Measurements from ENCODE around the gene PROM2. TPM values are rescaled to one million over a fixed set of nuclear protein-coding genes. Genes with fewer than 3 reads are reported as not detected.

Gene PROM2
- total and polyA plus RNA-seq, 2 donors (not counting 3 experiments of a cell fraction or from before 2014, with no cell fraction given), result 0.39 to 0.60 TPM

GRCh38 chr2:95279435-95280035 is 5.3 kb downstream of the PROM2 start:
- H3K9me3 ChIP-seq (replicated peaks; ENCODE audit: control insufficient read depth, insufficient read depth, low read length), result no peaks in the 10 kb centered on the region
- H3K27ac ChIP-seq (ENCODE audit: insufficient read depth, low read depth, low read length), result no peak overlapping the region
- H3K27me3 ChIP-seq (ENCODE audit: control insufficient read depth in 2 of 2, insufficient read depth in 2 of 2, low read length in 2 of 2), result no peaks in the 10 kb centered on the region
- no peaks in the 10 kb centered on the region for H3K79me2 ChIP-seq (ENCODE audit: control insufficient read depth, insufficient read depth, low read length)
- H3K9ac ChIP-seq (replicated peaks; ENCODE audit: extremely low read depth, insufficient read depth, low read length), result no peak overlapping the region
- ChIA-PET CTCF (no interaction called here), POLR2A (no interaction called here)
- H4K20me1 ChIP-seq (replicated peaks; ENCODE audit: control insufficient read depth, extremely low read depth, insufficient read depth, low read length), result no peaks in the 10 kb centered on the region
- DNase-seq (ENCODE audit: low read depth, low spot score), result no peak
- no peaks in the 10 kb centered on the region for H3K9me1 ChIP-seq (replicated peaks; ENCODE audit: control insufficient read depth, extremely low read depth, insufficient read depth, low read length)
- H2AFZ ChIP-seq (ENCODE audit: low read depth, low read length), result no peak overlapping the region
- FAIRE-seq, result no peak
- intact Hi-C loops (cut with micrococcal nuclease), result no loop called here
- no peaks in the 10 kb centered on the region for H3K36me3 ChIP-seq (ENCODE audit: control insufficient read depth in 2 of 2, extremely low read depth in 1 of 2, insufficient read depth in 2 of 2, low read length in 2 of 2)
- BruUV-seq (replicated peaks), result no TSS peak
- no peak for TF ChIP-seq CTCF (IDR thresholded peaks at IDR 0.05; ENCODE audit: extremely low read depth in 1 of 2, insufficient read depth in 1 of 2, low read depth in 1 of 2, low read length in 2 of 2)
- no peak for TF ChIP-seq JUN (IDR thresholded peaks at IDR 0.05; ENCODE audit: borderline replicate concordance, insufficient read depth, insufficient read length, low read depth)
- no peak for TF ChIP-seq GATA2 (IDR thresholded peaks at IDR 0.05; ENCODE audit: insufficient read depth, insufficient read length, low read depth, low read length)
- TF ChIP-seq POLR2A (IDR thresholded peaks at IDR 0.05; ENCODE audit: low read depth, low read length), result no peak
- no peak for TF ChIP-seq MYC (IDR thresholded peaks at IDR 0.05; ENCODE audit: low read depth, low read length)
- dilution Hi-C loops (cut with MboI; ENCODE audit: extremely low pct_ligation_motif_present, low sequenced_read_pairs), result no loop called here
- no peak overlapping the region for H3K4me2 ChIP-seq (ENCODE audit: insufficient read depth, low read length)
- H3K4me1 ChIP-seq (ENCODE audit: control insufficient read depth, extremely low read depth, insufficient read depth, low read length), result no peaks in the 10 kb centered on the region
- no peak overlapping the region for H3K4me3 ChIP-seq (replicated peaks in 1 of 3; ENCODE audit: insufficient read depth in 1 of 3, low read depth in 1 of 3, low read length in 3 of 3)

- intact Hi-C loops (cut with micrococcal nuclease), result no loop called here
- no peaks in the 10 kb centered on the region for H3K79me2 ChIP-seq (ENCODE audit: control insufficient read depth, insufficient read depth, low read length)
- BruUV-seq (replicated peaks), result no TSS peak
- no peak overlapping the region for H2AFZ ChIP-seq (ENCODE audit: low read depth, low read length)
- no peak overlapping the region for H3K9ac ChIP-seq (replicated peaks; ENCODE audit: extremely low read depth, insufficient read depth, low read length)
- POLR2A ChIA-PET, result no interaction called here
- no peaks in the 10 kb centered on the region for H3K9me3 ChIP-seq (replicated peaks; ENCODE audit: control insufficient read depth, insufficient read depth, low read length)
- H3K4me2 ChIP-seq (ENCODE audit: insufficient read depth, low read length), result no peak overlapping the region
- FAIRE-seq, result no peak
- no peak for TF ChIP-seq GATA2 (IDR thresholded peaks at IDR 0.05; ENCODE audit: insufficient read depth, insufficient read length, low read depth, low read length)
- TF ChIP-seq POLR2AphosphoS5 (IDR thresholded peaks at IDR 0.05; ENCODE audit: insufficient read depth, low read depth, low read length), result no peak
- TF ChIP-seq EZH2 (IDR thresholded peaks at IDR 0.05; ENCODE audit: borderline replicate concordance, low read depth, low read length, severe bottlenecking), result no peak
- TF ChIP-seq POLR2A (IDR thresholded peaks at IDR 0.05; ENCODE audit: low read depth, low read length), result no peak
- no peak for TF ChIP-seq CTCF (IDR thresholded peaks at IDR 0.05; ENCODE audit: extremely low read depth in 1 of 2, insufficient read depth in 1 of 2, low read depth in 1 of 2, low read length in 2 of 2)
- no peak for TF ChIP-seq MYC (IDR thresholded peaks at IDR 0.05; ENCODE audit: low read depth, low read length)
- no peak for TF ChIP-seq JUN (IDR thresholded peaks at IDR 0.05; ENCODE audit: borderline replicate concordance, insufficient read depth, insufficient read length, low read depth)
- TF ChIP-seq FOS (IDR thresholded peaks at IDR 0.05; ENCODE audit: borderline replicate concordance, insufficient read depth, low read length), result no peak
- TF ChIP-seq MAX (IDR thresholded peaks at IDR 0.05; ENCODE audit: insufficient read depth, insufficient read length), result no peak
- no peak overlapping the region for H3K27ac ChIP-seq (ENCODE audit: insufficient read depth, low read depth, low read length)
- dilution Hi-C loops (cut with MboI; ENCODE audit: extremely low pct_ligation_motif_present, low sequenced_read_pairs), result no loop called here
- no peaks in the 10 kb centered on the region for H3K27me3 ChIP-seq (ENCODE audit: control insufficient read depth in 2 of 2, insufficient read depth in 2 of 2, low read length in 2 of 2)
- no peak overlapping the region for H3K4me3 ChIP-seq (replicated peaks in 1 of 3; ENCODE audit: insufficient read depth in 1 of 3, low read depth in 1 of 3, low read length in 3 of 3)
- H4K20me1 ChIP-seq (replicated peaks; ENCODE audit: control insufficient read depth, extremely low read depth, insufficient read depth, low read length), result no peaks in the 10 kb centered on the region
- H3K4me1 ChIP-seq (ENCODE audit: control insufficient read depth, extremely low read depth, insufficient read depth, low read length), result no peaks in the 10 kb centered on the region
- DNase-seq (ENCODE audit: low read depth, low spot score), result no peak
- CTCF ChIA-PET, result no interaction called here
- H3K36me3 ChIP-seq (ENCODE audit: control insufficient read depth in 2 of 2, extremely low read depth in 1 of 2, insufficient read depth in 2 of 2, low read length in 2 of 2), result no peaks in the 10 kb centered on the region
- H3K9me1 ChIP-seq (replicated peaks; ENCODE audit: control insufficient read depth, extremely low read depth, insufficient read depth, low read length), result no peaks in the 10 kb centered on the region
Observed at GRCh38 chr2:95281071-95281470, 6.8 kb downstream of the PROM2 start.
